GM21447 (cell line): ENCODE data around the gene IER3.

Source experiments
- ATAC-seq: cut with Tn5 transposase; IDR thresholded peaks from one replicate; pipeline ENCODE4 v1.9.1; 2021; ENCODE audit not compliant: unreplicated experiment

IER3 gene

GRCh38 chr6:30749554-30750378 is 5.4 kb upstream of the IER3 start:
- no peak for ATAC-seq

DNA sequence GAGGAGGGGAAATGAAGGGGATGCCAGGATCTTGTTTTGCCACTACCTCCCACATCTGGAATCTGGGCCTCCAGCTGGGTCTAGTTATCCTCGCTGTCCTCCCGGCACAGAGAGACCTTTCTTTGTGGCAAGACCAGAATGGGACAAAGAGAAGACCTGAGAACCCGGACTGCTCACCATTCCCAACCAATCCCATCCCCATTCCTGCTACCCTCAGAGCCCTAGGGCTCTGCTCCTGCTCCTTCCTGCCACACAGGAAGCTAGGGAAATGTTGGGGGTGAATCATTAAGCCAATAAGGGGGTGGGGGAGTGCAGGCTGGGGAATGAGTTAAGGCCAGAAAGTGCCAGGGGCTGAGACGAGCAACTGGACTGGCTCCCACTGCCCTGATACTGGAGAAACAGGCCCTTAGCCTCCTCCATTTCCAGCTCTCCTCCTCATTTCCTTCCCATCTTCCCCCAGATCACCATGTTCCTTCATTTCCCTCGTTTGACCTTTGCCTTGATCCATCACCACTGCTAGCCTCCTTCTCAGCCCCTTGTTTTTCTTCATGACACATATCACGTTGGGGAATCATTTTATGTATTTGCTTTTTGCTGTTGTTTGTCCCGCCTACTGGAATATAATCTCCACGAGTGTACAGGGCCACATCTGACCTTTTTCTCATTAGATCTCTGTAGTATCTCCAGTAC is 4.6 kb upstream of the IER3 start:
- ATAC-seq: no peak

- ATAC-seq: no peak
These were observed 3.8 kb upstream of the IER3 start for GRCh38 chr6:30747902-30748769.

- ATAC-seq: no peak
These were observed 2.9 kb upstream of the IER3 start for GRCh38 chr6:30747300-30747687.

DNA sequence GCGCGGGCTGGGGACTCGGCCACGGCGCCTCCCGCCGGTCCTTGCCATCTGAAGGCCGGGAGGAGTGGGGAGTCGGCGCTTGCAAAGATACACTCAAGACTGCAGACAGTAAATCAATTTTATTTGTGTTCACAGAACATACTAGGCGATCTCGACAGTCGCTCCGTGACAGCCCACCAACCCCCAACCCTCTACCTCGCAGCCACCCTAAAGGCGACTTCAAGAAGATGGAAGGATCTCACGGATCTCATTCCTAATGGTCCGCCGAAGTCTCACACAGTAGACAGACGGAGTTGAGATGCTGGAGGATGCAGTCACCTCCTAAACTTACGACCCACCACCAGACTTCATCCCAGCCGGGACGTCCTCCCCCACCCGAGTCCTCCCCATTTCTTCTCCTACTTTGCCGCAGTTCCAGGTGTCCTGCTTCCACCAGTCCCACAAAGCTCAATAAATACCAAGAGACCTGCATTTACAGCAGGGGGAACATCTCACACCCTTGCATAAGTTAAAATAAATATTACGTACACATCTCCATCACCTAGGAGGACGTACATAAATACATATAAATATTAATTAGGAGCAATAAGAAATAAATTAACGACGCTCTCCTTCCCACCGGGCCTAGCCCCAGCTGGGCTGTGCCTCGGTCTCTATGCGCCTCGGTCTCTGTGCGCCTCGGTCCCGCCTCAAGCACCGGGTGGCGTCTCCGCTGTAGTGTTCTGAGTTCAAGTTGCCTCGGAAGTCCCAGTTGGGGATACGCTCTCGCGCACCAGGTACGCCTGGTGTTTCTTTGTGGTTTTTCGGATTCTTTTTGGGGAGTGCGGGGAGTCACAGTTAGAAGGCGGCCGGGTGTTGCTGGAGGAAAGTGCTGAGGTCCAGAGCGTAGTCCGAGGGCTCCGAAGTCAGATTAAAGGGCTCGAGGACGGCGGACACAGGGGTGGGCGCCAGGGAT is 971 bp downstream of the IER3 start:
- peak; percentile 34 for ATAC-seq

DNA sequence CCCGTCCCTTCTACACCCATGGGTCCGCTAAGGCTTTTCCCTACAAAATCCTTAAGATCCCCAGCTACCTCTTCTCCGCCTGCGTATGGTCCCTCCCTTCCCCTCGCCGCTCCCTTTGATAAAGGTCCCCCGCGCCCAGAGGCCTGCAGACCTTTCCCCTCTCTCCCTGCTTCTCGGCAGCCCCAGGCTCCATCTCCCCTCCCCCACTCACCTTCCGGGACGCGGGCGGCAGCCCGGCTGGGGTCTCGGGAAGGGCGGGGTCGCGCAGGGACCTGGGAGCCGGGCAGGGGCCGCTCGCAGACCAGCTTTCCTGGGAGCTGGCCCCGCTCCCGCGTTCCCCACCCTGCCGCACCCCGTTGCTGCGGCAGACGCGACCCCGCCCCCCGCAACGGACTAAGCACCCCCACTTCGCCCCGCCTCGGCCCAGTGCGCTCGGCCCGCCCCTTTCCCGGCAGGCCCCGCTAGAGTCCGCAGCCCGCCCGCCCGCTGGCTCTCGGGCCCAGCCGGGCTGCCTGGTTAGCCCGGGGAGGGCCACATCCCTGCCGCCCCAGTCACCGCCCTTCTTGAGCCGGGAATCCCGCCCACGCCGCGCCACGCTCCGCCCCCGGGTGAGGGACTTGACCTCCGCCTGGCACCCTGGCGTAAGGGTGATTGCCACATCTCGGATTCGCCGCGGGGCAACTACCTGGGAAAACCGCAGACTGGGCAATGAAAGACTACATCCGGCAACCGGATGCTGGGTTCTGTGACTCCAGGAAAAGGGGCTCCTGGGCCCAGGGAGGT is 1.8 kb downstream of the IER3 start, which contains the start of gene FLOT1:
TSS of gene FLOT1 (minus strand) at position 372 of the 783 bp plus-strand sequence. CDS start 498 bp downstream, outside the sequence.
- peak; percentile 68 for ATAC-seq

DNA sequence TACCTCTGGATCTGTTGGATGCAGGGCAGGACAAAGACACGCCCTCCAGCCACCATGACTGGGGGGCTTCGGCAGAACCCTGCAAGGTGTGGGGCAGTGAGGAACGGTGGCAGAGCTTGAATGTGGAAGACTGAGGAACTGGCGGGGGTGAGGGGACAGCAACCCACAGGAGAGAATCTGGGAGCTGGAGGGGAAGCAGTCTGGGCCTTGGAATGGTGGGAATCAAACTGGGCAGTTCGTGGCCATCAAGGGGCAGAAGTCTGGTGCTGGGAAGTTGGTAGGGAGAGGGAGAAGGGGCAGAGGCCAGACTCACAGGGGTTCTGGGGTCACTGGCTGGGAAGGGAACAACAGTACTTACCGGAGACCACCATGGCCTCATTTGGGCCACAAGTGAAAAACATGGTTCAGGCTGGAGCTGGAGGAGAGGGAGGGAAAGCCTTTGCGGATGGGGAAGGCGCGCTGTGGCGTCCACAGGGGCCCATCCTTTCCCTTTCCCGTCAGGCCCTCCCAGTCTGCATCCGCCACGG is 2.5 kb downstream of the IER3 start:
- ATAC-seq: no peak

DNA sequence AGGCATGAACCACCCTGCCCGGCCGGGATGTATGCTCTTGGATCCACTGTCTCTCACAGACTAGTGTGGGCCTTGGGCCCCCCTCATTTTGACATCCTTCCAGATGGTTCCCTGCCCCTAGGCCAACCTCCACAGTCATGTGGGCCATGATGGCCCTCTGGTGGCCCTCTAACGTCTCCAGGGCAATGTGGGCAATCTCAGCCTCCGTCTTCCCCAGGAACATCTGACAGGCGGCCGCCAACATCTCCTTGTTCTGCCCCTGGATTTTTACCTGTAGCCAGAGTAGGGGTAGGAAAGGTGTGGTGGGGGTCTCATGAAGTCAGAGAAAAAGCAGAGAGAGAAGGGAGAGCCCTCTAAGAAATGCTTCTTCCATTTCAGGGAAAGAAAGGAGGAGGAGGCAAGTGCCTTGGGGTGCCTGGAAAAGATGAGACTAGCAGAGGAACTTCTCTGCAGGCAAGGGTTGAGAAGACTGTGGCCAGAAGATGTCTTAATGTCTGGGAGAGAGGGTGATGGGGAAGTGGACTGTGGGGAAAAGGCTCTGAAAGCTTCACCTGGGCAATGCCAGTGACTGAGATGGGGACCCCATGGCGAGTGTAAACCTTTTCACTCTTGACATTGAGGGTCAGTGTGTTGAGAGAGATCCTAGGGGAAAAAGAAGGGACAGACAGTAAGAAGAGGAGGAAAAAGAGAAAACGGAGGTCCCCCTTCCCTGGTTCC is 3.1 kb downstream of the IER3 start:
- no peak for ATAC-seq

GRCh38 chr6:30740540-30740870 is 3.8 kb downstream of the IER3 start:
- ATAC-seq: no peak

GRCh38 chr6:30738532-30738931 is 5.8 kb downstream of the IER3 start:
- no peak for ATAC-seq

GRCh38 chr6:30735668-30736314 is 8.6 kb downstream of the IER3 start:
- peak; percentile 37 for ATAC-seq

DNA sequence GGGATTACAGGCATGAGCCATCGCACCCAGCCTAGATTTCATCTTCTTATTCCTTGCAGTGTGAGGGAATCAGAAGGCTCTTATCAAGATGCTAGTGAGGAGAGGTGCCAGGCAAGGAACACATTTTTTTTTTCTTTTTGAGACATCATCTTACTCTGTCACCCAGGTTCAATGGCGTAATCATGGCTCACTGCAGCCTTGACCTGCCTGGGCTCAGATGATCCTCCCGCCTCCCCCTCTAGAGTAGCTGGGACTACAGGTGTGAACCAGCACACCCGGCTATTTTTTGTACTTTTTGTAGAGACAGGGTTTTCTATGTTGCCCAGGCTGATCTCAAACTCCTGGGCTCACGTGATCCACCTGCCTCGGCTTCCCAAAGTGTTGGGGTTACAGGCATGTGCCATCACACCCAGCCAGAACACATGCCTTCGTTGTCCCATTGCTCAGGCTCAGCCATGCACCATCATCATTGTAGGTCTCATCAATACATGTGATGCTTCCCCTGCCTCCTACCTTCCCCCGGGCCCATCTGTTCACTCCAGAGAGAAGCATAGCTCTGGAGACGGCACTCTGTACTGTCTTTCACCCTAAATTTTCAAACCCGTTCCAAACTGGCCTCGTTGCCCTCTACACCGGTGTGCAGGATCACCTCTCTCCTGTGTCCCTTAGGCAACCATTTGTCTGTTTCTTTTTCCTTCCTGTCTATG is 12.0 kb downstream of the IER3 start:
- no peak for ATAC-seq

- ATAC-seq: peak; percentile 53
These were observed 13.5 kb downstream of the IER3 start for GRCh38 chr6:30730601-30731435.

DNA sequence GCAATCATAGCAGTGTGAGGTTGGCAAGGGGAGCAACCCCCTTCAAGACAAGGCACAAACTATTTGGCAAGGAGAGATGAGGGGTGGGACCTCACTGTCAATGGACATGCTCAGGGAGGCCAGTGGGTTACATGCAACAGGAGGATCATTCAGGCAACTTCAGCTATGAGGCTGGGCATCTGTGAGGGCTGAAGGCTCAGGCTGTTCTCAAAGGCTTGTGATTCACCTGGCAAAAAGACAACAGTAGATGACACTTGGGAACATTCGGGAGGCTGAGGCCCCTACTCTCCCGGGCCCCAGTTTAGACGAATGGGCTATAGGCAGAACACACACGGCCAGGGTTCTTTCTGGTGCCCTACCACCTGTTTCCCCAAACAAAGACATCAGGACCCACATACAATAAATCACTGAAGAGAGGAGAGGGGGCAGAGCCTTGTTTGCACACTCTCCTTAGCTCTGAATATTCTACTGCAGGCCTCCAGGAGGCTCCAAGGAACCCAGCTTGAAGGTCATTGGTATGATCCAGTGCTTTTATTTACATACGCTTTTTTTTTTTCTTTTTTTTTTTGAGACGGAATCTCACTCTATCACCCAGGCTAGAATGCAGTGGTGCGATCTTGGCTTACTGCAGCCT is 16.3 kb downstream of the IER3 start:
- ATAC-seq: no peak

DNA sequence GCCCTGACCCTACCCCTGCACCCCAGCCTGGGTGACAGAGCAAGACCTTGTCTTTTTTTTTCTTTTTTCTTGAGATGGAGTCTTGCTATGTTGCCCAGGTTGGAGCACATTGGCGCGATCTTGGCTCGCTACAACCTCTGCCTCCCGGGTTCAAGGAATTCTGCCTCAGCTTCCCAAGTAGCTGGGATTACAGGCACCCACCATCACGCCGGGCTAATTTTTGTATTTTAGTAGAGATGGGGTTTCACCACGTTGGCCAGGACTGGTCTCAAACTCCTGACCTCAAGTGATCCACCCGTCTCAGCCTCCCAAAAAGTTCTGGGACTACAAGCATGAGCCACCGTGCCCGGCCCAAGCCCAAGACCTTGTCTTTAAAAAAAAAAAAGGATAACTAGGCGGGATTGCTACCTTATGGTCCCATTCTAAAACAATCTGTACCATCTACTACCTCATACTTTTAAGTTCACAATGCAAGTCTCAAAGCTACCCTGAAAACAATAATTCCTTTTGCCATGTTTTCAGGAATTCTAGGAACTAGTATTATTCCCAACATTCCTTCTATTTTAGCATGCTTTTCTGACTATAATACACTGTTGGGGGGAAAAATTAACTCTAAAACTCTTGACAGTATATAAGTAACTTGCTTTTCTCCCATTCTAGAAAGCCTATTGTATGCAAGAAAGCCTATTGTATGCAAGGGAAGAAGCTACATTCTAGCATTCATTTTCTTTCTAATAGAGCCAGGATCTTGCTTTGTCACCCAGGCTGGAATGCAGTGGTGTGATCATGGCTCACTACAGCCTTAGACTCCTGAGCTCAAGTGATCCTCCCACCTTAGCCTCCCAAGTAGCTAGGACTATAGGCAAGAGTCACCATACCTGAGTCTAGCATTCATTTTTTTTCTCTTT is 17.6 kb downstream of the IER3 start:
- no peak for ATAC-seq
